Measurements from ENCODE around the gene IL2RA. TPM values are rescaled to one million over a fixed set of nuclear protein-coding genes. Genes with fewer than 3 reads are reported as not detected.
A peak's percentile ranks its signal among the peaks of the same experiment; 100 is the strongest.
"Not testable (repeated sequence)": the region's sequence is repeated elsewhere in the genome, so short reads cannot be mapped to it uniquely, and the experiment has no call there.

Gene IL2RA
- total RNA-seq, 4 donors from 2014 or later = 0.70 to 16.5 (median 1.9) TPM

GRCh38 chr10:6065835-6066234 lies 3.7 kb upstream of the IL2RA start:
- DNase-seq = peak in 2 of 3 donors; percentile 8 to 43
- Histone ChIP-seq H3K27me3 (no peaks in the 10 kb centered on the region), H3K4me3 (no peak overlapping the region), H3K27ac (peak overlapping the region in 3 of 4 donors; percentile 2 to 54 (median 34)), H3K4me1 (peaks cover 0 to 10% (median 3%) of the 10 kb centered on the region in 4 donors), H3K36me3 (no peaks in the 10 kb centered on the region), H3K9me3 (no peaks in the 10 kb centered on the region)
- TF ChIP-seq, protein P1, sequence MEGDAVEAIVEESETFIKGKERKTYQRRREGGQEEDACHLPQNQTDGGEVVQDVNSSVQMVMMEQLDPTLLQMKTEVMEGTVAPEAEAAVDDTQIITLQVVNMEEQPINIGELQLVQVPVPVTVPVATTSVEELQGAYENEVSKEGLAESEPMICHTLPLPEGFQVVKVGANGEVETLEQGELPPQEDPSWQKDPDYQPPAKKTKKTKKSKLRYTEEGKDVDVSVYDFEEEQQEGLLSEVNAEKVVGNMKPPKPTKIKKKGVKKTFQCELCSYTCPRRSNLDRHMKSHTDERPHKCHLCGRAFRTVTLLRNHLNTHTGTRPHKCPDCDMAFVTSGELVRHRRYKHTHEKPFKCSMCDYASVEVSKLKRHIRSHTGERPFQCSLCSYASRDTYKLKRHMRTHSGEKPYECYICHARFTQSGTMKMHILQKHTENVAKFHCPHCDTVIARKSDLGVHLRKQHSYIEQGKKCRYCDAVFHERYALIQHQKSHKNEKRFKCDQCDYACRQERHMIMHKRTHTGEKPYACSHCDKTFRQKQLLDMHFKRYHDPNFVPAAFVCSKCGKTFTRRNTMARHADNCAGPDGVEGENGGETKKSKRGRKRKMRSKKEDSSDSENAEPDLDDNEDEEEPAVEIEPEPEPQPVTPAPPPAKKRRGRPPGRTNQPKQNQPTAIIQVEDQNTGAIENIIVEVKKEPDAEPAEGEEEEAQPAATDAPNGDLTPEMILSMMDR (IDR thresholded peaks at IDR 0.05) = no peak
- TF ChIP-seq POLR2A (IDR thresholded peaks at IDR 0.05) = no peak

GRCh38 chr10:6065406-6065805 lies 3.2 kb upstream of the IL2RA start:
- no peaks in the 10 kb centered on the region for H3K27me3 ChIP-seq
- peak in 2 of 3 donors; percentile 14 to 26 for DNase-seq
- H3K4me1 ChIP-seq = peaks cover 0 to 6% (median 3%) of the 10 kb centered on the region in 4 donors
- H3K9me3 ChIP-seq = no peaks in the 10 kb centered on the region
- no peak overlapping the region for H3K4me3 ChIP-seq
- H3K27ac ChIP-seq = peak overlapping the region in 2 of 4 donors; percentile 1 to 49
- no peaks in the 10 kb centered on the region for H3K36me3 ChIP-seq
- TF ChIP-seq, protein P1 (IDR thresholded peaks at IDR 0.05) = no peak
- no peak for TF ChIP-seq POLR2A (IDR thresholded peaks at IDR 0.05)

DNA sequence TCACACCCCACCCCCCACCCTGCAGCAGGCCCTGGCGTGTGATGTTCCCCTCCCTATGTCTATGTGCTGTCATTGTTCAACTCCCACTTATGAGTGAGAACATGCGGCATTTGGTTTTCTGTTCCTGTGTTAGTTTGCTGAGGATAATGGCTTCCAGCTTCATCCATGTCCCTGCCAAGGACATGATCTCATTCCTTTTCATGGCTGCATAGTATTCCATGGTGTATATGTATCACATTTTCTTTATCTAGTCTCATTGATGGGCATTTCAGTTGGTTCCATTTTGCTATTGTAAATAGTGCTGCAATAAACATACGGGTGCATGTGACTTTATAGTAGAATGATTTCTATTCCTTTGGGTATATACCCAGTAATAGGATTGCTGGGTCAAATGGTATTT lies 2.6 kb upstream of the IL2RA start:
- not testable (repeated sequence) for H3K36me3 ChIP-seq, DNase-seq, H3K4me3 ChIP-seq, H3K9me3 ChIP-seq, H3K27me3 ChIP-seq, H3K27ac ChIP-seq
- H3K4me1 ChIP-seq = peaks cover 0 to 10% (median 3%) of the 10 kb centered on the region in 4 donors

GRCh38 chr10:6064119-6064518 lies 2.0 kb upstream of the IL2RA start:
- Histone ChIP-seq H3K27me3 (no peaks in the 10 kb centered on the region), H3K4me1 (peaks cover 0 to 10% (median 3%) of the 10 kb centered on the region in 4 donors), H3K27ac (no peak overlapping the region), H3K4me3 (no peak overlapping the region), H3K36me3 (no peaks in the 10 kb centered on the region), H3K9me3 (no peaks in the 10 kb centered on the region)
- no peak for TF ChIP-seq POLR2A (IDR thresholded peaks at IDR 0.05)
- TF ChIP-seq, protein P1 (IDR thresholded peaks at IDR 0.05) = no peak
- peak in 1 of 3 donors; percentile 34 for DNase-seq

DNA sequence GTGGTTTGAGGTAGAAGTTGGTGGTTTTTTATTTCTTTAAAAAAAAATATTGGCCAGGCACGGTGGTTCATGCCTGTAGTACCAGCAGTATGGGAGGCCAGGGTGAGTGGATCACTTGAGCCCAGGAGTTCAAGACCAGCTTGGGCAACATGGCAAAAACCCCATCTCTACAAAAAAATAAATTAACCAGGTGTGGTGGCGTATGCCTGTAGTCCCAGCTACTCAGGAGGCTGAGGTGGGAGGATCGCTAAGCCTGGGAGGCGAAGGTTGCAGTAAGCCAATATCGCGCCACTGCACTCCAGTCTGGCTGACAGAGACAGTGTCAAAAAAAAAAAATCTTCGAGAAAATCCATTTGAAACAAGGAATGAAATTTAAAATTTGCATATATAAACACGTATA lies 1.1 kb downstream of the IL2RA start:
- Histone ChIP-seq H3K27me3 (no peaks in the 10 kb centered on the region), H3K27ac (peak overlapping the region in 1 of 4 donors; percentile 78), H3K4me3 (peak overlapping the region; percentile 17 to 49 (median 42)), H3K4me1 (peaks cover 0 to 7% (median 0%) of the 10 kb centered on the region in 4 donors), H3K36me3 (no peaks in the 10 kb centered on the region), H3K9me3 (no peaks in the 10 kb centered on the region)
- peak in 2 of 3 donors; percentile 18 to 40 for DNase-seq
- no peak for TF ChIP-seq POLR2A (IDR thresholded peaks at IDR 0.05)

DNA sequence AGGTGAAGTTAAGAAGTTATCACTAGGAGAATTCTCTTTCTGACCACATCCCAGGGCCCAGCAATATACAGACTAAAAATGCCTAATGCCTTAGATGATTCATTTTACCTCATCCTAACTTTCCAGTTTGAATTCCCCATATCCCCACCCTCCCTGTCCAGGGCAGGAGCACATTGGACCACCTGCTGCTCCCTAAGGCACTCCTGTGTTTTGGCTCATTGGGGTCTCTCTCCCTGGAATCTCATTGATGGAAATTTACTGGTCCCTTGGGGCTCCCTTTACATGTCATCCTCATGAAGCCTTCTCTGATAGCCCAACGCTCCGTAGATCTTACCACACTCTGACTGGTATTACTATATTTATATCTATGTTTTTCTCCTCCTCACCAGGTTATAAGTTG lies 2.7 kb downstream of the IL2RA start:
- no peaks in the 10 kb centered on the region for H3K9me3 ChIP-seq
- DNase-seq = peak in 1 of 3 donors; percentile 6
- H3K27me3 ChIP-seq = no peaks in the 10 kb centered on the region
- H3K4me3 ChIP-seq = no peak overlapping the region
- no peaks in the 10 kb centered on the region for H3K36me3 ChIP-seq
- peaks cover 0 to 7% (median 1%) of the 10 kb centered on the region in 4 donors for H3K4me1 ChIP-seq
- no peak overlapping the region for H3K27ac ChIP-seq
- TF ChIP-seq, protein P1 (IDR thresholded peaks at IDR 0.05) = no peak
- no peak for TF ChIP-seq POLR2A (IDR thresholded peaks at IDR 0.05)

Measured in Peyer's patch (tissue), 4 donors.